GM18505 (cell line): ENCODE data around the gene MTHFD1L.

ENCODE experiments used
- ATAC-seq: cut with Tn5 transposase; IDR thresholded peaks from one replicate; pipeline ENCODE4 v1.9.1; 2021; ENCODE audit not compliant: unreplicated experiment
- POLR2A ChIP-seq: IDR thresholded peaks from 4 replicates; pipeline ENCODE4 v1.6.1; 2011; ENCODE audit warnings: borderline replicate concordance; ENCODE audit not compliant: insufficient read depth, insufficient read length; ENCODE audit errors: extremely low read depth

MTHFD1L gene

GRCh38 chr6:151088963-151089362 lies 223.5 kb downstream of the MTHFD1L start:
- no peak for TF ChIP-seq POLR2A
- ATAC-seq: no peak

GRCh38 chr6:151089978-151090377 lies 224.5 kb downstream of the MTHFD1L start:
- no peak for TF ChIP-seq POLR2A
- no peak for ATAC-seq

GRCh38 chr6:151091571-151091970 lies 226.1 kb downstream of the MTHFD1L start:
- ATAC-seq: no peak
- no peak for TF ChIP-seq POLR2A

GRCh38 chr6:151092591-151092990 lies 227.1 kb downstream of the MTHFD1L start:
- no peak for TF ChIP-seq POLR2A
- ATAC-seq: no peak

GRCh38 chr6:151093706-151094105 lies 228.2 kb downstream of the MTHFD1L start:
- ATAC-seq: no peak
- TF ChIP-seq POLR2A: no peak

GRCh38 chr6:151095538-151096254 lies 230.2 kb downstream of the MTHFD1L start:
- no peak for ATAC-seq
- TF ChIP-seq POLR2A: no peak

GRCh38 chr6:151096255-151096612 lies 230.7 kb downstream of the MTHFD1L start:
- no peak for TF ChIP-seq POLR2A
- ATAC-seq: no peak

- ATAC-seq: no peak
Observed at GRCh38 chr6:151096691-151097606, 231.4 kb downstream of the MTHFD1L start.

GRCh38 chr6:151098166-151098565 lies 232.7 kb downstream of the MTHFD1L start:
- no peak for ATAC-seq
- no peak for TF ChIP-seq POLR2A

More at GRCh38 chr6:151096691-151097606, 231.4 kb downstream of the MTHFD1L start:
- no peak for TF ChIP-seq POLR2A

GRCh38 chr6:151100326-151100725 lies 234.8 kb downstream of the MTHFD1L start:
- ATAC-seq: no peak

GRCh38 chr6:151101161-151101815 lies 235.8 kb downstream of the MTHFD1L start:
- no peak for ATAC-seq
- TF ChIP-seq POLR2A: no peak

More at GRCh38 chr6:151100326-151100725, 234.8 kb downstream of the MTHFD1L start:
- no peak for TF ChIP-seq POLR2A

- no peak for TF ChIP-seq POLR2A
- no peak for ATAC-seq
Observed at GRCh38 chr6:151101816-151102694, 236.6 kb downstream of the MTHFD1L start.
